Stomach (tissue), 9 donors: Measurements from ENCODE around the gene PUM2. TPM values are rescaled to one million over a fixed set of nuclear protein-coding genes. Genes with fewer than 3 reads are reported as not detected.

Experiments
- DNase-seq, 2 donors: peaks; one replicate each; pipeline versions ENCODE4 v3.0.0 to v3.0.0-alpha.2; 2013 to 2019
- H3K27ac ChIP-seq, 5 donors: fragments of 200-600 bp in 4 of 5; sonication (generic) in 4 of 5; one replicate each; pipeline ENCODE4 v1.5.1; 2013 to 2019; ENCODE audit warnings: mild to moderate bottlenecking in 1 of 5, moderate library complexity in 1 of 5
- H3K27me3 ChIP-seq, 3 donors: fragments of 200-600 bp; sonication (generic); one replicate each; pipeline ENCODE4 v1.5.1; 2017 to 2019; ENCODE audit warnings: mixed run types in 1 of 3
- H3K36me3 ChIP-seq, 4 donors: fragments of 200-600 bp; sonication (generic); 1 replicate in 3 of 4; 2 replicates in 1 of 4; pipeline ENCODE4 v1.5.1; 2016 to 2019
- H3K4me1 ChIP-seq, 4 donors: fragments of 200-600 bp; sonication (generic); one replicate each; pipeline ENCODE4 v1.5.1; 2016 to 2019
- H3K4me3 ChIP-seq, 4 donors: fragments of 200-600 bp; sonication (generic) in 3 of 4; one replicate each; pipeline ENCODE4 v1.5.1; 2016 to 2019; ENCODE audit warnings: mild to moderate bottlenecking in 1 of 4
- H3K9me3 ChIP-seq, 4 donors: fragments of 200-600 bp; sonication (generic); one replicate each; pipeline ENCODE4 v1.5.1; 2016 to 2019
- EP300 ChIP-seq: sonication (generic); formaldehyde crosslinking; IDR thresholded peaks from one replicate; pipeline ENCODE4 v1.6.1; 2017; ENCODE audit warnings: antibody characterized with exemption
- POLR2A ChIP-seq, 4 donors: fragments of 450-650 bp; IDR thresholded peaks; one replicate each; pipeline ENCODE4 v1.6.1; 2016; ENCODE audit warnings: antibody characterized with exemption in 4 of 4, control low read depth in 2 of 4, mild to moderate bottlenecking in 1 of 4, moderate library complexity in 1 of 4
- POLR2AphosphoS5 ChIP-seq, 3 donors: sonication (generic); formaldehyde crosslinking; IDR thresholded peaks; one replicate each; pipeline ENCODE4 v1.6.1; 2016; ENCODE audit warnings: antibody characterized with exemption in 3 of 3
- WGBS, 5 donors: extraction: QIAGEN DNeasy Blood & Tissue Kit in 3 of 5; methylation state at CpG; one replicate each; pipeline versions ENCODE4 v1.1.5 to v1.1.7; 2013 to 2018; 5-methylcytosine and 5-hydroxymethylcytosine counted together
- intact Hi-C: fragments of 100-400 bp; cut with DNase I; formaldehyde crosslinking; loops from one replicate; pipeline ENCODE4 v1.15.1; 2023; ENCODE audit warnings: low total_unique reads
- polyA plus RNA-seq, 3 donors: library from polyadenylated mRNA; stranded (reverse); fragments of 200-250 nt; gene quantifications; one replicate each; pipeline ENCODE4 v1.2.3, GENCODE V29; 2013
- total RNA-seq, 5 donors: library from RNA; depleted of rRNA; stranded (reverse); fragments of >200 nt; gene quantifications; one replicate each; pipeline versions ENCODE4 v1.1.0 to v1.2.3, GENCODE V29; 2014 to 2016
- TF ChIP-seq, protein P1 (sequence below), 7 experiments: fragments of 450-650 bp in 4 of 7; fragments of 200-600 bp in 3 of 7; sonication (generic) in 3 of 7; IDR thresholded peaks; one replicate each; pipeline ENCODE4 v1.5.1; 2016 to 2019; ENCODE audit warnings: antibody characterized with exemption in 7 of 7, control low read depth in 2 of 7, mild to moderate bottlenecking in 1 of 7
- donor health status: healthy with polysubstance abuse.
- donor health status: Bipolar disorder and iron deficiency.
- donor health status: healthy.

The PUM2 gene
- total and polyA plus RNA-seq, 8 donors, result 20.9 to 128 (median 39.7) TPM

DNA sequence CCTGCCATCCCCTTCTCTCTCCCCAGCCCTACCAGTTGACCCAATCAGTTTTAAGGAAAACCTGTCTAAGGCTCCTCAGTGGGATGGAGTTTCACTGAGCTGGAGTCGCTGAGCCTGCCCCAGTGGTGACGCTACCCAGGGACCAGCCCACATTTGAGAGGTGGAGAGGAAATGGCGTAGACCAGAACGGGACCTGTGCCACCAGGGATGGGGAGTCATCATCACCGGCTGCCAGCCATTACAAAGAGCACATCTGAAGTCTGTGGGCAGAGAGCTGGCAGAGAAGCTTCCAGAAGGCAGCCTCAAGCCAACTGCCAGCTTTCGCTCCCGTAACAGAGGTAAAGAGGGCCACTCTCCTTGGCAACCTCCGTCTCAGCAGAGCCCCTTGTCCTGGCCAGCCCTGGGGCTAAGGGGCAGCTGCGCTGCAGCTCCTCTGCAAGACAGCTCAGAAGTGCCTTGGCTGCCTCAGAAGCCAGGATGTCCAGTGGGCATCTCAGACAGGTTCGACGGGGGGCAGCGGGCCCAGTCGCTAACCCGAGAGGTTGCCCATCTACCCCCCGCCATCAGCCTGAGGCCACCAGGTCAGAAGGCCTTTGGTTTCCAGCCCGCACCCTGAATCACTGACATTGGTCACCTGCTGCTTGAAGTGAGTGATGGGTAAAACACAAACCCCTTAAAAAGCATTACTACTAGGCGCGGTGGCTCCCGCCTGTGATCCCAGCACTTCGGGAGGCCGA is 141.1 kb downstream of the PUM2 start:
- peak overlapping the region; percentile 72 to 92 (median 80) for H3K27ac ChIP-seq
- peaks cover 0 to 5% (median 0%) of the 10 kb centered on the region in 4 donors for H3K36me3 ChIP-seq
- H3K27me3 ChIP-seq, result no peaks in the 10 kb centered on the region
- H3K9me3 ChIP-seq, result no peaks in the 10 kb centered on the region
- TF ChIP-seq, protein P1, sequence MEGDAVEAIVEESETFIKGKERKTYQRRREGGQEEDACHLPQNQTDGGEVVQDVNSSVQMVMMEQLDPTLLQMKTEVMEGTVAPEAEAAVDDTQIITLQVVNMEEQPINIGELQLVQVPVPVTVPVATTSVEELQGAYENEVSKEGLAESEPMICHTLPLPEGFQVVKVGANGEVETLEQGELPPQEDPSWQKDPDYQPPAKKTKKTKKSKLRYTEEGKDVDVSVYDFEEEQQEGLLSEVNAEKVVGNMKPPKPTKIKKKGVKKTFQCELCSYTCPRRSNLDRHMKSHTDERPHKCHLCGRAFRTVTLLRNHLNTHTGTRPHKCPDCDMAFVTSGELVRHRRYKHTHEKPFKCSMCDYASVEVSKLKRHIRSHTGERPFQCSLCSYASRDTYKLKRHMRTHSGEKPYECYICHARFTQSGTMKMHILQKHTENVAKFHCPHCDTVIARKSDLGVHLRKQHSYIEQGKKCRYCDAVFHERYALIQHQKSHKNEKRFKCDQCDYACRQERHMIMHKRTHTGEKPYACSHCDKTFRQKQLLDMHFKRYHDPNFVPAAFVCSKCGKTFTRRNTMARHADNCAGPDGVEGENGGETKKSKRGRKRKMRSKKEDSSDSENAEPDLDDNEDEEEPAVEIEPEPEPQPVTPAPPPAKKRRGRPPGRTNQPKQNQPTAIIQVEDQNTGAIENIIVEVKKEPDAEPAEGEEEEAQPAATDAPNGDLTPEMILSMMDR (IDR thresholded peaks at IDR 0.05), result no peak
- TF ChIP-seq EP300, result no peak
- no peak for TF ChIP-seq POLR2A (IDR thresholded peaks at IDR 0.05)
- TF ChIP-seq POLR2AphosphoS5 (IDR thresholded peaks at IDR 0.05), result no peak
- 87 to 95% (median 92%) methylated on average over 20 to 21 of the region's 21 CpGs for WGBS, 5 donors
- intact Hi-C loops, result no loop called here
- DNase-seq, result no peak
- peaks cover 47 to 96% (median 83%) of the 10 kb centered on the region in 4 donors for H3K4me1 ChIP-seq
- peak overlapping the region in 1 of 4 donors; percentile 13 for H3K4me3 ChIP-seq

DNA sequence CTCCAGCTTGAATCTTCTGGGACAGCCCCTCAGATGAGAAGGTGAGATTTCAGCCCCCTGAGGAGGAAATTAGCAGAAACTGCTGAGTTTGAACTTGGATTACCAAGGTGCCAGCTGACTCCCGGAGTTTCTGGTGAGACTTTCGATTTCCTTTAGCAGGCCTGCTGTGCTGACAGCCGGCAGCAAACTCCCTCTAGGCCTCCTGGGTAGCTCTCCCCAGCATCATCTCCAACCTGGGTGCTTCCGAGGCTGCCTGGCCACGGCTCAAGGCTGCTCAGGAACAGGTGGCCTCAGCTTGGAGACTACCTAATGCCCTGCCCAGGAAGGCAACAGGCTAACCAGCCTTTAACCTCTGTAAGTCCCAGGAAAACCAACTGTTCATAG is 142.2 kb downstream of the PUM2 start:
- peak; percentile 51 to 60 for DNase-seq
- Histone ChIP-seq H3K4me3 (peak overlapping the region in 1 of 4 donors; percentile 13), H3K36me3 (peaks cover 4 to 14% (median 8%) of the 10 kb centered on the region in 4 donors), H3K27me3 (no peaks in the 10 kb centered on the region), H3K9me3 (no peaks in the 10 kb centered on the region), H3K27ac (peak overlapping the region; percentile 72 to 92 (median 80)), H3K4me1 (peaks cover 45 to 86% (median 75%) of the 10 kb centered on the region in 4 donors)
- WGBS, 5 donors, result 11 to 60% (median 28%) methylated on average over 5 of the region's 5 CpGs
- no peak for TF ChIP-seq EP300
- no peak for TF ChIP-seq POLR2AphosphoS5 (IDR thresholded peaks at IDR 0.05)
- TF ChIP-seq, protein P1 (IDR thresholded peaks at IDR 0.05), result no peak
- TF ChIP-seq POLR2A (IDR thresholded peaks at IDR 0.05), result no peak
- intact Hi-C loops, result no loop called here

DNA sequence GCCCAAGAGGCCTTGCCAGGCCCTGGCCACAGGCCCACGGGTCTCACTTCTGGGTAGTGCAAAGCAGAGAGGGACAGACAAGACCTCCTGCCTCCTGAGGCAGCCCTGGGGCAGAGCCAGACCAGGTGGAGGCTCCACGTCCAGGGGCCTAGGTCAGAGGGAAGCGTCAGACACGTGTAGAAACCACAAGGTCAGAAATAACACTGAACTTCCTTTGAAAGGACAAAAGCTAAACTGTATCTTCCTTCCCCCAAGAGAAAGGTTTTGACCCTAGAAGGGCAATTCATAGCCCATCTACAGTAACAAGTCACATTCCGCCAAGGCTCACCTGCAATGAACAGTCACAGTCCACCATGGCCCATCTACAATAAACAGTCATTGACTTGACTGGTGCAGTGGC is 143.6 kb downstream of the PUM2 start:
- Histone ChIP-seq H3K9me3 (no peaks in the 10 kb centered on the region), H3K27ac (peak overlapping the region; percentile 72 to 92 (median 80)), H3K27me3 (no peaks in the 10 kb centered on the region), H3K4me1 (peaks cover 32 to 71% (median 60%) of the 10 kb centered on the region in 4 donors), H3K4me3 (no peak overlapping the region), H3K36me3 (peaks cover 7 to 28% (median 22%) of the 10 kb centered on the region in 4 donors)
- WGBS, 5 donors, result 44 to 57% (median 52%) methylated on average over 5 of the region's 5 CpGs
- DNase-seq, result no peak
- no peak for TF ChIP-seq EP300
- TF ChIP-seq, protein P1 (IDR thresholded peaks at IDR 0.05), result no peak
- no peak for TF ChIP-seq POLR2A (IDR thresholded peaks at IDR 0.05)
- TF ChIP-seq POLR2AphosphoS5 (IDR thresholded peaks at IDR 0.05), result no peak
- intact Hi-C loops, result no loop called here

DNA sequence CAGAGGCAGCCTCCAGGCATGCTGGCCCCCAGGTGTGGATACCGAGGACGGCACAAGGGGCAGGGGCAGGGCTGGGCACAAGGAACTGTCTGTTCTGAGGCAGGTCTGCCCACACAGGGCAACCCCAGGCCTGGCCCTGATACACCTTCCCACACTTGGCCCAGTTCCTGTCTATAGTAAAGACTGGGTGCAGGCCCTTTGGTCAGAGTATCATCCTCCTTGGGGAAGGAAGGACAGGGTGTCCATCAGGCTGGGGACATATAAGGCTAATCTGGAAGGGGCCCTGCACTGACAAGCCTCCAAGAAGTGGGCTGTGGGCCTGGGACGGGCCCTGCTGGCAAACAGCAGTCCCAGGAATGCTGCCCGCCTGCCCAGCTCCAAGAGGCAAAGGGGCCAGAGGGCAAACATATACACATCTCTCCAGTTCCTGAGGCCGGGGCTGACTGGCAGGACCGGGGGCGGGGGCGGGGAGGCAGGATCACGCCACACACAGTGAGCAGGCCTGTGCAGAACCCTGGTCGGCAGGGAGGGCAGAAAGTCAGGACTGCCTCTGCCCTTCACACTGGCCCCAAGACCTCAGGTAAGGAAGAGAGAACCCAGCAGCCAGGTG is 144.6 kb downstream of the PUM2 start:
- 21 to 72% (median 48%) methylated on average over 7 to 10 of the region's 10 CpGs for WGBS, 5 donors
- no peaks in the 10 kb centered on the region for H3K27me3 ChIP-seq
- peaks cover 32 to 62% (median 51%) of the 10 kb centered on the region in 4 donors for H3K4me1 ChIP-seq
- H3K36me3 ChIP-seq, result peaks cover 7 to 37% (median 29%) of the 10 kb centered on the region in 4 donors
- no peak overlapping the region for H3K4me3 ChIP-seq
- H3K9me3 ChIP-seq, result no peaks in the 10 kb centered on the region
- TF ChIP-seq, protein P1 (IDR thresholded peaks at IDR 0.05), result peak in 1 of 7 experiments; percentile 18
- TF ChIP-seq EP300, result no peak
- intact Hi-C loops, result no loop called here
- peak; percentile 81 to 83 for DNase-seq
- peak overlapping the region; percentile 72 to 92 (median 80) for H3K27ac ChIP-seq
